ENCODE data around the gene RFTN1. TPM values are rescaled to one million over a fixed set of nuclear protein-coding genes. Genes with fewer than 3 reads are reported as not detected.
A peak's percentile ranks its signal among the peaks of the same experiment; 100 is the strongest.

Gene RFTN1
- total and polyA plus RNA-seq, 9 of the 15 experiments (the other 6 are each of a cell fraction or from before 2014, with no cell fraction given): 0.08 to 0.51 (median 0.11) TPM; not detected in 6

GRCh38 chr3:16349986-16350596, 163.4 kb downstream of the RFTN1 start:
- BruUV-seq (replicated peaks): no TSS peak
- H3K9me1 ChIP-seq (ENCODE audit: control insufficient read depth, insufficient read depth, low read length): no peaks in the 10 kb centered on the region
- H2AFZ ChIP-seq (ENCODE audit: low read depth, low read length): no peak overlapping the region
- H4K20me1 ChIP-seq (replicated peaks; ENCODE audit: control insufficient read depth, insufficient read depth, low read length): no peaks in the 10 kb centered on the region
- FAIRE-seq (no peak), ATAC-seq (no peak), DNase-seq (ENCODE audit: extremely low read depth in 1 of 4, low spot score in 3 of 4) (peak in 1 of 4 experiments; percentile 16)
- no peaks in the 10 kb centered on the region for H3K79me2 ChIP-seq (ENCODE audit: control insufficient read depth, insufficient read depth, low read length)
- ChIA-PET CTCF (ENCODE audit: low intra/inter-chr PET ratio) (no interaction called here), POLR2A (no interaction called here)
- no peak overlapping the region for H3K4me3 ChIP-seq
- intact Hi-C loops (cut with micrococcal nuclease) (no loop called here), in situ Hi-C loops (cut with MboI) (no loop called here)
- H3K9me3 ChIP-seq (replicated peaks; ENCODE audit: control insufficient read depth, insufficient read depth, low read depth, low read length): no peaks in the 10 kb centered on the region
- WGBS (ENCODE audit: insufficient coverage, low coverage, missing lambda C conversion rate): 45% methylated on average over 2 of the region's 2 CpGs
- H3K27me3 ChIP-seq (ENCODE audit: control insufficient read depth in 2 of 2, insufficient read depth in 2 of 2, low read length in 2 of 2): no peaks in the 10 kb centered on the region
- peaks cover 21% of the 10 kb centered on the region; the same call in 1 of the 3 replicates for H3K36me3 ChIP-seq (ENCODE audit: control insufficient read depth, insufficient read depth, low read length)
- H3K9ac ChIP-seq (ENCODE audit: insufficient read depth in 1 of 2, low read depth in 2 of 2, low read length in 2 of 2): no peak overlapping the region
- H3K27ac ChIP-seq (ENCODE audit: extremely low read depth, low read depth, low read length): no peak overlapping the region
- H3K4me2 ChIP-seq (ENCODE audit: insufficient read depth, low read length): no peak overlapping the region
- peaks cover 0 to 7% of the 10 kb centered on the region in 2 experiments; a peak in 1 of 5 replicates for H3K4me1 ChIP-seq (replicated peaks in 1 of 2; ENCODE audit: control insufficient read depth in 2 of 2, insufficient read depth in 2 of 2, low read length in 2 of 2)
- TF ChIP-seq ZBTB1 (CRISPR knock-in tag; IDR thresholded peaks at IDR 0.05; ENCODE audit: borderline replicate concordance, low read depth) (no peak), ZNF184 (CRISPR knock-in tag; IDR thresholded peaks at IDR 0.05) (no peak), NR2F6 (CRISPR knock-in tag; IDR thresholded peaks at IDR 0.05) (no peak), BACH1 (tag; IDR thresholded peaks at IDR 0.05) (peak; percentile 86; the same call in 1 of the 2 replicates), CHD1 (IDR thresholded peaks at IDR 0.05; ENCODE audit: low read length) (no peak), HMG20B (CRISPR knock-in tag; IDR thresholded peaks at IDR 0.05) (no peak), ZBTB7A (IDR thresholded peaks at IDR 0.05; ENCODE audit: borderline replicate concordance, control insufficient read depth, low read depth, low read length) (no peak), ZBED1 (IDR thresholded peaks at IDR 0.05) (no peak), MAFG (tag; conservative IDR thresholded peaks at IDR 0.05) (peak; percentile 97), MAFK (IDR thresholded peaks at IDR 0.05; ENCODE audit: low read length) (peak; percentile 89), ZNF384 (IDR thresholded peaks at IDR 0.05; ENCODE audit: low read depth, low read length) (0 out of 2 replicates have a peak, but pooled peaks have one; percentile 35), CBX1 (IDR thresholded peaks at IDR 0.05; ENCODE audit: low read depth) (no peak), ZNF316 (IDR thresholded peaks at IDR 0.05) (peak; percentile 96), C11orf30 (IDR thresholded peaks at IDR 0.05; ENCODE audit: low read depth) (peak; percentile 89), MYBL2 (IDR thresholded peaks at IDR 0.05; ENCODE audit: low read depth) (peak; percentile 58; the same call in 1 of the 2 replicates), MYBL2 (CRISPR knock-in tag; IDR thresholded peaks at IDR 0.05; ENCODE audit: borderline replicate concordance) (no peak), ZNF699 (CRISPR knock-in tag; IDR thresholded peaks at IDR 0.05; ENCODE audit: insufficient replicate concordance) (no peak), CCNT2 (IDR thresholded peaks at IDR 0.05; ENCODE audit: borderline replicate concordance, extremely low read depth, insufficient read length, low read depth, low read length) (no peak), MAFF (IDR thresholded peaks at IDR 0.05; ENCODE audit: low read length) (peak; percentile 94), TAF15 (IDR thresholded peaks at IDR 0.05; ENCODE audit: low read depth, low read length) (no peak), NCOA1 (IDR thresholded peaks at IDR 0.05; ENCODE audit: low read depth) (no peak), NFE2L1 (tag; IDR thresholded peaks at IDR 0.05; ENCODE audit: borderline replicate concordance, low read depth) (peak; percentile 92)
- TF ChIP-seq, protein P1, sequence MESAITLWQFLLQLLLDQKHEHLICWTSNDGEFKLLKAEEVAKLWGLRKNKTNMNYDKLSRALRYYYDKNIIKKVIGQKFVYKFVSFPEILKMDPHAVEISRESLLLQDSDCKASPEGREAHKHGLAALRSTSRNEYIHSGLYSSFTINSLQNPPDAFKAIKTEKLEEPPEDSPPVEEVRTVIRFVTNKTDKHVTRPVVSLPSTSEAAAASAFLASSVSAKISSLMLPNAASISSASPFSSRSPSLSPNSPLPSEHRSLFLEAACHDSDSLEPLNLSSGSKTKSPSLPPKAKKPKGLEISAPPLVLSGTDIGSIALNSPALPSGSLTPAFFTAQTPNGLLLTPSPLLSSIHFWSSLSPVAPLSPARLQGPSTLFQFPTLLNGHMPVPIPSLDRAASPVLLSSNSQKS (CRISPR knock-in tag; IDR thresholded peaks at IDR 0.05): no peak
- TF ChIP-seq, protein P2, sequence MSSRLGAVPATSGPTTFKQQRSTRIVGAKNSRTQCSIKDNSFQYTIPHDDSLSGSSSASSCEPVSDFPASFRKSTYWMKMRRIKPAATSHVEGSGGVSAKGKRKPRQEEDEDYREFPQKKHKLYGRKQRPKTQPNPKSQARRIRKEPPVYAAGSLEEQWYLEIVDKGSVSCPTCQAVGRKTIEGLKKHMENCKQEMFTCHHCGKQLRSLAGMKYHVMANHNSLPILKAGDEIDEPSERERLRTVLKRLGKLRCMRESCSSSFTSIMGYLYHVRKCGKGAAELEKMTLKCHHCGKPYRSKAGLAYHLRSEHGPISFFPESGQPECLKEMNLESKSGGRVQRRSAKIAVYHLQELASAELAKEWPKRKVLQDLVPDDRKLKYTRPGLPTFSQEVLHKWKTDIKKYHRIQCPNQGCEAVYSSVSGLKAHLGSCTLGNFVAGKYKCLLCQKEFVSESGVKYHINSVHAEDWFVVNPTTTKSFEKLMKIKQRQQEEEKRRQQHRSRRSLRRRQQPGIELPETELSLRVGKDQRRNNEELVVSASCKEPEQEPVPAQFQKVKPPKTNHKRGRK (tag; IDR thresholded peaks at IDR 0.05): no peak
